K562 (cell line): Measurements from ENCODE around the gene SLC16A1. TPM values are rescaled to one million over a fixed set of nuclear protein-coding genes. Genes with fewer than 3 reads are reported as not detected.

Source experiments
- BCLAF1 ChIP-seq, 2 experiments: fragments of 450-650 bp in 1 of 2; IDR thresholded peaks; 2 replicates each; pipeline ENCODE4 v1.6.1; 2011 to 2017; ENCODE audit warnings: low read depth in 2 of 2, antibody characterized with exemption in 1 of 2, borderline replicate concordance in 1 of 2, low read length in 1 of 2, mild to moderate bottlenecking in 1 of 2, mixed read lengths in 1 of 2; ENCODE audit not compliant: control insufficient read depth in 1 of 2
- KLF13 ChIP-seq: fragments of 450-650 bp; IDR thresholded peaks from 2 replicates; pipeline ENCODE4 v1.6.1; 2016; ENCODE audit warnings: missing genetic modification characterization, low read depth, mild to moderate bottlenecking, missing compliant biosample characterization, moderate library complexity, borderline replicate concordance
- KLF16 ChIP-seq: IDR thresholded peaks from 2 replicates; pipeline ENCODE4 v1.6.1; 2016; ENCODE audit warnings: antibody characterized with exemption
- PHB2 ChIP-seq: fragments of 450-650 bp; IDR thresholded peaks from 2 replicates; pipeline ENCODE4 v1.6.1; 2017; ENCODE audit warnings: low read depth
- POLR2G ChIP-seq: fragments of 200-400 bp; formaldehyde crosslinking; IDR thresholded peaks from 2 replicates; pipeline ENCODE4 v1.6.1; 2017; ENCODE audit warnings: low read depth, mild to moderate bottlenecking, antibody characterized with exemption, low read length, moderate library complexity
- PTRF ChIP-seq: fragments of 450-650 bp; IDR thresholded peaks from 2 replicates; pipeline ENCODE4 v1.6.1; 2016; ENCODE audit warnings: mild to moderate bottlenecking, missing genetic modification characterization, missing compliant biosample characterization
- SAP30 ChIP-seq: fragments of 200-600 bp; sonication (generic); IDR thresholded peaks from 2 replicates; pipeline ENCODE4 v1.6.1; 2012; ENCODE audit warnings: borderline replicate concordance, low read depth, mild to moderate bottlenecking, moderate library complexity, low read length, control low read depth, inconsistent platforms; ENCODE audit not compliant: insufficient read depth, poor library complexity, severe bottlenecking
- SRSF1 ChIP-seq: fragments of 200-400 bp; formaldehyde crosslinking; IDR thresholded peaks from 2 replicates; pipeline ENCODE4 v1.6.1; 2017; ENCODE audit warnings: mild to moderate bottlenecking, low read depth, low read length, moderate library complexity
- TCF7 ChIP-seq: sonication (generic); IDR thresholded peaks from 2 replicates; pipeline ENCODE4 v1.6.1; 2016; ENCODE audit warnings: antibody characterized with exemption, borderline replicate concordance
- TCFL5 ChIP-seq: fragments of 250-450 bp; sonication (Bioruptor Pico); conservative IDR thresholded peaks from 2 replicates; pipeline ENCODE4 v1.6.1; 2021; ENCODE audit warnings: mild to moderate bottlenecking, moderate library complexity, matching md5 sums
- ZBTB34 ChIP-seq: fragments of 250-450 bp; sonication (Bioruptor Pico); IDR thresholded peaks from 2 replicates; pipeline ENCODE4 v1.8.0; 2021; ENCODE audit warnings: mild to moderate bottlenecking, moderate library complexity
- ZFP36 ChIP-seq: fragments of 150-350 bp; IDR thresholded peaks from 2 replicates; pipeline ENCODE4 v1.6.1; 2018; ENCODE audit warnings: low read length, low read depth; ENCODE audit not compliant: partially characterized antibody
- ZNF518B ChIP-seq: fragments of 250-450 bp; sonication (Bioruptor Pico); IDR thresholded peaks from 2 replicates; pipeline ENCODE4 v1.5.0; 2021; ENCODE audit warnings: mild to moderate bottlenecking, moderate library complexity
- ZNF830 ChIP-seq: fragments of 250-450 bp; sonication (Bioruptor Pico); IDR thresholded peaks from 2 replicates; pipeline ENCODE4 v1.5.0; 2021; ENCODE audit warnings: mild to moderate bottlenecking
- polyA plus RNA-seq, 8 experiments: library from polyadenylated mRNA; depleted of rRNA in 4 of 8; stranded (reverse) in 5 of 8; unstranded in 3 of 8; fragments of >200 nt; fragmentation: Nextera tagmentation in 2 of 8; fragmentation: Illumina TruSeq in 1 of 8; extraction: Ambion mirVana in 2 of 8; extraction: Trizol in 1 of 8; gene quantifications; 2 replicates each; pipeline versions ENCODE4 v1.2.1 to v1.2.3, GENCODE V29; 2011 to 2014; ENCODE audit warnings: inconsistent platforms in 1 of 8, missing spikeins in 1 of 8
- total RNA-seq, 7 experiments: library from RNA; depleted of rRNA in 6 of 7; stranded (reverse); fragments of >200 nt in 6 of 7; fragmentation: Illumina TruSeq in 2 of 7; extraction: Trizol in 2 of 7; gene quantifications; 2 replicates each; pipeline versions ENCODE4 v1.2.1 to v1.2.3, GENCODE V29; 2011 to 2021; ENCODE audit warnings: low replicate concordance in 1 of 7
- TF ChIP-seq, protein P1 (sequence below): sonication (generic); formaldehyde crosslinking; IDR thresholded peaks from 2 replicates; pipeline ENCODE4 v1.8.1; 2023; ENCODE audit warnings: mild to moderate bottlenecking, missing genetic modification reagents

Gene SLC16A1
- total and polyA plus RNA-seq, 9 of the 15 experiments (the other 6 are each of a cell fraction or from before 2014, with no cell fraction given): 73.1 to 244 (median 117) TPM

DNA sequence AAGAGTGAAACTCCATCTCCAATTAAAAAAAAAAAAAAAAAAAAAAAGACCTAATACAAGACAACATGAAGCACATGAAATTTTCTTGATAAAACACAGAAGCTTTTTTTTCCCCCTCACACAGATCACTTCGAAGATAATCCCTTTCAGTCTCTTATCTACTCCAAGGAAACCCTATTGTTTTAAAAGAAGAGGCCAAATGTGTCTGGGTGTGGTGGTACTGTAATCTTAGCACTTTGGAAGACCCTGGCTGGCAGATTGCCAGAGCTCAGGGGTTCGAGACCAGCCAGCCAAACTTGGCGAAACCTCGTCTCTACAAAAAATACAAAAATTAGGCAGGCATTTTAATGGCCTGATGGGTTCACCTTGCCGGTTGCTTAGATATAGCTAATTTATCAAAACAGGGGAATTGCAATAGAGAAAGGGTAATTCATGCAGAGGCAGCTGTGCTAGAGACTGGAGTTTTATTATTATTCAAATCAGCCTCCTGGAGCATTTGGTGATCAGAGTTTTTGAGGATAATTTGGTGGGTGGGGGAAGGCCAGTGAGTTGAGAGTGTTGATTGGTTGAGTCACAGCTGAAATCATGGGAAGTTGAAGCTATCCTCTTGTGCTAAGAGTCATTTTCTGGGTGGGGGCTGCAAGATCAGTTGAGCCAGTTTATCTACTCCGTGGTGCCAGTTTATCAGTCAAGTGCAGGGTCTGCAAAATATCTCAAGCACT, 62.5 kb downstream of the SLC16A1 start (continued):
- TF ChIP-seq, protein P1, sequence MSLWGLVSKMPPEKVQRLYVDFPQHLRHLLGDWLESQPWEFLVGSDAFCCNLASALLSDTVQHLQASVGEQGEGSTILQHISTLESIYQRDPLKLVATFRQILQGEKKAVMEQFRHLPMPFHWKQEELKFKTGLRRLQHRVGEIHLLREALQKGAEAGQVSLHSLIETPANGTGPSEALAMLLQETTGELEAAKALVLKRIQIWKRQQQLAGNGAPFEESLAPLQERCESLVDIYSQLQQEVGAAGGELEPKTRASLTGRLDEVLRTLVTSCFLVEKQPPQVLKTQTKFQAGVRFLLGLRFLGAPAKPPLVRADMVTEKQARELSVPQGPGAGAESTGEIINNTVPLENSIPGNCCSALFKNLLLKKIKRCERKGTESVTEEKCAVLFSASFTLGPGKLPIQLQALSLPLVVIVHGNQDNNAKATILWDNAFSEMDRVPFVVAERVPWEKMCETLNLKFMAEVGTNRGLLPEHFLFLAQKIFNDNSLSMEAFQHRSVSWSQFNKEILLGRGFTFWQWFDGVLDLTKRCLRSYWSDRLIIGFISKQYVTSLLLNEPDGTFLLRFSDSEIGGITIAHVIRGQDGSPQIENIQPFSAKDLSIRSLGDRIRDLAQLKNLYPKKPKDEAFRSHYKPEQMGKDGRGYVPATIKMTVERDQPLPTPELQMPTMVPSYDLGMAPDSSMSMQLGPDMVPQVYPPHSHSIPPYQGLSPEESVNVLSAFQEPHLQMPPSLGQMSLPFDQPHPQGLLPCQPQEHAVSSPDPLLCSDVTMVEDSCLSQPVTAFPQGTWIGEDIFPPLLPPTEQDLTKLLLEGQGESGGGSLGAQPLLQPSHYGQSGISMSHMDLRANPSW (CRISPR knock-in tag): no peak
- TF ChIP-seq ZNF518B: no peak
- peak; percentile 91 for TF ChIP-seq KLF16
- no peak for TF ChIP-seq SRSF1
- no peak for TF ChIP-seq BCLAF1 (IDR thresholded peaks at IDR 0.05; ENCODE audit: borderline replicate concordance in 1 of 2, control insufficient read depth in 1 of 2, low read depth in 2 of 2, low read length in 1 of 2)
- TF ChIP-seq ZBTB34 (CRISPR knock-in tag): no peak
- TF ChIP-seq POLR2G: no peak
- no peak for TF ChIP-seq SAP30
- TF ChIP-seq ZFP36: no peak
- no peak for TF ChIP-seq TCFL5 (CRISPR knock-in tag)
- TF ChIP-seq TCF7: no peak
- no peak for TF ChIP-seq KLF13 (tag)
- TF ChIP-seq PHB2: no peak
- TF ChIP-seq PTRF (tag): no peak
- TF ChIP-seq ZNF830 (CRISPR knock-in tag): no peak
